HG03108 (cell line): ENCODE measurements around the gene ADAMTS1.

Experiments used
- ATAC-seq: cut with Tn5 transposase; IDR thresholded peaks from one replicate; pipeline ENCODE4 v1.9.1; 2021; ENCODE audit warnings: moderate library complexity; ENCODE audit not compliant: unreplicated experiment

The ADAMTS1 gene

GRCh38 chr21:26814386-26814785 lies 30.8 kb downstream of the ADAMTS1 start:
- ATAC-seq, result no peak

- no peak for ATAC-seq
These were observed 31.7 kb downstream of the ADAMTS1 start for GRCh38 chr21:26813426-26813998.

- ATAC-seq, result no peak
These were observed 33.0 kb downstream of the ADAMTS1 start for GRCh38 chr21:26812173-26812572.

GRCh38 chr21:26811482-26811881 lies 33.7 kb downstream of the ADAMTS1 start:
- no peak for ATAC-seq

GRCh38 chr21:26810676-26811415 lies 34.4 kb downstream of the ADAMTS1 start:
- ATAC-seq, result no peak

GRCh38 chr21:26810266-26810665 lies 34.9 kb downstream of the ADAMTS1 start:
- ATAC-seq, result no peak

GRCh38 chr21:26809745-26810144 lies 35.5 kb downstream of the ADAMTS1 start:
- ATAC-seq, result no peak

GRCh38 chr21:26806801-26807295 lies 38.4 kb downstream of the ADAMTS1 start:
- no peak for ATAC-seq

GRCh38 chr21:26804895-26805609 lies 40.2 kb downstream of the ADAMTS1 start:
- no peak for ATAC-seq

GRCh38 chr21:26801498-26801897 lies 43.7 kb downstream of the ADAMTS1 start:
- ATAC-seq, result no peak

- ATAC-seq, result no peak
These were observed 44.2 kb downstream of the ADAMTS1 start for GRCh38 chr21:26800970-26801431.

- no peak for ATAC-seq
These were observed 44.8 kb downstream of the ADAMTS1 start for GRCh38 chr21:26800455-26800854.

- no peak for ATAC-seq
These were observed 45.2 kb downstream of the ADAMTS1 start for GRCh38 chr21:26800001-26800400.

- ATAC-seq, result no peak
These were observed 46.1 kb downstream of the ADAMTS1 start for GRCh38 chr21:26798856-26799751.

GRCh38 chr21:26797878-26798456 lies 47.2 kb downstream of the ADAMTS1 start:
- no peak for ATAC-seq

- ATAC-seq, result no peak
These were observed 49.3 kb downstream of the ADAMTS1 start for GRCh38 chr21:26795866-26796329.

- ATAC-seq, result no peak
These were observed 49.8 kb downstream of the ADAMTS1 start for GRCh38 chr21:26795412-26795805.

- ATAC-seq, result no peak
These were observed 50.4 kb downstream of the ADAMTS1 start for GRCh38 chr21:26794597-26795411.

- no peak for ATAC-seq
These were observed 54.9 kb downstream of the ADAMTS1 start for GRCh38 chr21:26790296-26790695.
